Fibroblast of gingiva (primary cell): ENCODE results near the gene ETFBKMT.
"Not testable (repeated sequence)": the region's sequence is repeated elsewhere in the genome, so short reads cannot be mapped to it uniquely, and the experiment has no call there.

ENCODE experiments used
- DNase-seq: peaks from one replicate; pipeline ENCODE4 v3.0.0-alpha.2; 2011; ENCODE audit warnings: low read depth

The ETFBKMT gene

DNA sequence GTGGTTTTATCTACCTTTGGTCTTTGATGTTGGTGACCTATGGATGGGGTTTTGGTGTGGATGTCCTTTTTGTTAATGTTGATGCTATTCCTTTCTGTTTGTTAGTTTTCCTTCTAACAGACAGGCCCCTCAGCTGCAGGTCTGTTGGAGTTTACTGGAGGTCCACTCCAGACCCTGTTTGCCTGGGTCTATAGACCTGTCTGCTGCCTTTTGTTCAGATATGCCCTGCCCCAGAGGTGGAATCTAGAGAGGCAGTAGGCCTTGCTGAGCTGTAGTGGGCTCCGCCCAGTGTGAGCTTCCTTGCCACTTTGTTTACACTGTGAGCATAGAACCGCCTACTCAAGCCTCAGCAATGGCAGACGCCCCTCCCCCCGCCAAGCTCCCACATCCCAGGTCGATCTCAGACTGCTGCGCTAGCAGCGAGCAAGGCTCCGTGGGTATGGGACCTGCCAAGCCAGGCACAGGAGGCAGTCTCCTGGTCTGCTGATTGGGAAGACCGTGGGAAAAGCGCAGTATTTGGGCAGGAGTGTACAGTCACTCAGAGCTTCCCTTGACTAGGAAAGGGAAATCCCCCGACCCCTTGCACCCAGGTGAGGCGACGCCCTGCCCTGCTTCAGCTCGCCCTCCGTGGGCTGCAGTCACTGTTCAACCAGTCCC is 59.2 kb downstream of the ETFBKMT start:
- DNase-seq = not testable (repeated sequence)

DNA sequence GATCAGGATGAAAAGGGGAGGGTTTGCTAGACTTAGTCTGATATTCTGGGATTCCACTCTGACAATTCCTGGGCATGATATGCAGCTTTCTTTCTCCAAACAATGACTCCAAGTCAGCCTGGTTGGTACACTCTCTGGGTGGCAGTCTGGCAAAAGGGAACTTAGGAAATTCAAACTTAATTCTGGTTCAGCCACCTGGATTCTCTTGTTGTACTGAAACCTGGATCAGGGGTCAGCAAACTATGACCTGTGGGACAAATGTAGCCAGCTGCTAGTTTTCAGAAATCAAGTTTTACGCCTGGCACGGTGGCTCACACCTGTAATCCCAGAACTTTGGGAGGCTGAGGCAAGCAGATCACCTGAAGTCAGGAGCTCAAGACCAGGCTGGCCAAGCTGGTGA is 63.1 kb downstream of the ETFBKMT start:
- no peak for DNase-seq
